Aorta (tissue), 5 donors: ENCODE results near the gene SS18L1. TPM values are rescaled to one million over a fixed set of nuclear protein-coding genes. Genes with fewer than 3 reads are reported as not detected.

Source experiments
- ATAC-seq: fragments of 200-7000 bp; cut with Tn5 transposase; one replicate; pipeline ENCODE4 v1.9.1; 2022; ENCODE audit warnings: moderate library complexity; ENCODE audit not compliant: low FRiP score
- DNase-seq, 2 donors: peaks; one replicate each; pipeline ENCODE4 v3.0.0-alpha.2; 2020
- H3K27ac ChIP-seq, 2 donors: one replicate each; pipeline ENCODE4 v1.5.1; 2013; ENCODE audit warnings: low read length in 2 of 2, mild to moderate bottlenecking in 2 of 2, moderate library complexity in 2 of 2, control low read depth in 1 of 2, inconsistent platforms in 1 of 2, low read depth in 1 of 2
- H3K27me3 ChIP-seq, 2 donors: one replicate each; pipeline ENCODE4 v1.6.1; 2013; ENCODE audit warnings: control low read depth in 1 of 2, low read length in 1 of 2, mild to moderate bottlenecking in 1 of 2, moderate library complexity in 1 of 2; ENCODE audit not compliant: insufficient read depth in 2 of 2, control insufficient read depth in 1 of 2
- H3K36me3 ChIP-seq, 2 donors: one replicate each; pipeline ENCODE4 v1.6.1; 2013; ENCODE audit warnings: control low read depth in 1 of 2, low read length in 1 of 2, mild to moderate bottlenecking in 1 of 2; ENCODE audit not compliant: insufficient read depth in 2 of 2, control insufficient read depth in 1 of 2
- H3K4me1 ChIP-seq, 2 donors: one replicate each; pipeline ENCODE4 v1.6.1; 2013; ENCODE audit warnings: low read length in 2 of 2, control low read depth in 1 of 2, mild to moderate bottlenecking in 1 of 2, moderate library complexity in 1 of 2; ENCODE audit not compliant: insufficient read depth in 2 of 2, control insufficient read depth in 1 of 2
- H3K4me3 ChIP-seq, 2 donors: one replicate each; pipeline ENCODE4 v1.5.1; 2013; ENCODE audit warnings: low read length in 2 of 2, control low read depth in 1 of 2, mild to moderate bottlenecking in 1 of 2
- H3K9me3 ChIP-seq: one replicate; pipeline ENCODE4 v1.6.1; 2013; ENCODE audit warnings: mild to moderate bottlenecking, low read length; ENCODE audit not compliant: control insufficient read depth
- WGBS, 2 donors: extraction: QIAGEN DNeasy Blood & Tissue Kit; methylation state at CpG; one replicate each; pipeline ENCODE4 v1.1.7; 2013; 5-methylcytosine and 5-hydroxymethylcytosine counted together
- intact Hi-C, 2 donors: fragments of 100-400 bp; cut with DNase I; formaldehyde crosslinking; loops; one replicate each; pipeline versions ENCODE4 v1.14.2 to v1.15.0; 2022
- polyA plus RNA-seq, 2 donors: library from polyadenylated mRNA; stranded (reverse); fragments of 200-250 nt; gene quantifications; one replicate each; pipeline ENCODE4 v1.2.3, GENCODE V29; 2013
- total RNA-seq, 2 donors: library from RNA; stranded (reverse); fragmentation: NEBNext Ultra II Directional; extraction: Animal tissue kit (Norgen Biotek cat#: 25700); gene quantifications; one replicate each; pipeline ENCODE4 v1.2.1, GENCODE V29; 2021
- donor health status: healthy with polysubstance abuse.
- donor health status: Bipolar disorder and iron deficiency.
- donor health status: DM: no; HTN: no; CAD: no.
- donor health status: DM: no; HTN: no; CAD: no.
- donor health status: DM: yes; HTN: yes; CAD: no.

SS18L1 gene
- total and polyA plus RNA-seq, 4 donors, result 4.9 to 19.1 (median 11.1) TPM

DNA sequence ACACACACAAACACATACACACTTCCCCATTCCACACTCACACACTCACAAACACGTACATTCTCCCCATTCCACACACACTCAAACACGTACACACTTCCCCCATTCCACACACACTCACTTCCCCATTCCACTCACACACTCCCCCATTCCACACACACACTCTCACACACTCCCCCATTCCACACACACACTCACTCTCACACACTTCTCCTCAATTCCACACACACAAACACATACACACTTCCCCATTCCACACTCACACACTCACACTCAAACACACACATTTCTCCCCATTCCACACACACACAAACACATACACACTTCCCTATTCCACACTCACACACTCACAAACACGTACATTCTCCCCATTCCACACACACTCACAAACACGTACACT is 86.1 kb downstream of the SS18L1 start:
- ATAC-seq (no peak), DNase-seq (no peak)
- Histone ChIP-seq H3K4me3 (no peak overlapping the region), H3K4me1 (no peaks in the 10 kb centered on the region), H3K27me3 (no peaks in the 10 kb centered on the region), H3K27ac (no peak overlapping the region), H3K9me3 (peaks cover 2% of the 10 kb centered on the region), H3K36me3 (no peaks in the 10 kb centered on the region)
- intact Hi-C loops, result no loop called here
- 72 to 83% methylated on average over 4 of the region's 4 CpGs for WGBS, 2 donors

DNA sequence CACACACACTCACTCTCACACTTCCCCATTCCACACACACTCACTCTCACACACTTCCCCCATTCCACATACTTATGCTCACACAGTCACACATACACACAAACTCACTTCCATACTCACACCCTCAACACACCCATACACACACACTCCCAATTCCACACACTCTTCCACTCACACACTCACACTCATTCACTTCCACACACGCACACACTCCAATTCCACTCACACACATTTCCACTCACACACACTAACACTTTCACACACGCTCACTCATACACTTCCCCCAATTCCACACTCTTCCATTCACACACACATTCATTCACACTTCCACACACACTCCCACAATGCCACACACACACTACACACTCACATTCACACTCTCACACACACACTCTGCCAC is 86.7 kb downstream of the SS18L1 start:
- H3K4me1 ChIP-seq, result no peaks in the 10 kb centered on the region
- H3K27ac ChIP-seq, result no peak overlapping the region
- 94 to 100% methylated on average over 2 of the region's 2 CpGs for WGBS, 2 donors
- intact Hi-C loops, result no loop called here
- no peak overlapping the region for H3K4me3 ChIP-seq
- peaks cover 2% of the 10 kb centered on the region for H3K9me3 ChIP-seq
- no peaks in the 10 kb centered on the region for H3K36me3 ChIP-seq
- ATAC-seq (no peak), DNase-seq (no peak)
- no peaks in the 10 kb centered on the region for H3K27me3 ChIP-seq

- Histone ChIP-seq H3K9me3 (peaks cover 2% of the 10 kb centered on the region), H3K36me3 (no peaks in the 10 kb centered on the region), H3K4me1 (no peaks in the 10 kb centered on the region), H3K27me3 (no peaks in the 10 kb centered on the region), H3K4me3 (no peak overlapping the region), H3K27ac (no peak overlapping the region)
- no peak for ATAC-seq
- intact Hi-C loops, result no loop called here
- DNase-seq, result no peak
- WGBS, 2 donors, result 91 to 92% methylated on average over 10 of the region's 10 CpGs
Observed at GRCh38 chr20:62230696-62231095, 87.1 kb downstream of the SS18L1 start.

- peaks cover 2% of the 10 kb centered on the region for H3K9me3 ChIP-seq
- 88 to 93% methylated on average over 6 of the region's 6 CpGs for WGBS, 2 donors
- intact Hi-C loops, result no loop called here
Observed at GRCh38 chr20:62231292-62231691, 87.7 kb downstream of the SS18L1 start.

More at GRCh38 chr20:62231292-62231691, 87.7 kb downstream of the SS18L1 start:
- no peak overlapping the region for H3K4me3 ChIP-seq
- H3K4me1 ChIP-seq, result no peaks in the 10 kb centered on the region
- DNase-seq (no peak), ATAC-seq (no peak)
- H3K36me3 ChIP-seq, result no peaks in the 10 kb centered on the region
- no peaks in the 10 kb centered on the region for H3K27me3 ChIP-seq
- H3K27ac ChIP-seq, result no peak overlapping the region

Other genes starting within 250 kb of the SS18L1 start
- gene TAF4, start 77.9 kb upstream of the SS18L1 start, total RNA-seq, result 10 to 100 TPM; 13.2 to 19.5 TPM
- 1 to 10 TPM; 2.5 to 4.7 TPM for gene TAF4, start 77.9 kb upstream of the SS18L1 start, polyA plus RNA-seq
- 10 to 100 TPM; 25.0 to 29.5 TPM for gene LSM14B, start 21.3 kb upstream of the SS18L1 start, total RNA-seq
- gene LSM14B, start 21.3 kb upstream of the SS18L1 start, polyA plus RNA-seq, result 10 to 100 TPM; 14.5 to 14.8 TPM
- 100 to 1,000 TPM; 136 to 176 TPM for gene PSMA7, start 375 bp upstream of the SS18L1 start, total RNA-seq
- 100 to 1,000 TPM; 235 to 259 TPM for gene PSMA7, start 375 bp upstream of the SS18L1 start, polyA plus RNA-seq
- 10 to 100 TPM; 24.6 to 33.3 TPM for gene MTG2, start 39.3 kb downstream of the SS18L1 start, total RNA-seq
- gene MTG2, start 39.3 kb downstream of the SS18L1 start, polyA plus RNA-seq, result 10 to 100 TPM in 1 of 2 donors, 1 to 10 TPM in 1; 5.3 to 55.3 TPM
- gene HRH3, start 76.5 kb downstream of the SS18L1 start, total RNA-seq, result not detected
- not detected for gene HRH3, start 76.5 kb downstream of the SS18L1 start, polyA plus RNA-seq
- 10 to 100 TPM; 58.0 to 71.3 TPM for gene OSBPL2, start 94.8 kb downstream of the SS18L1 start, total RNA-seq
- gene OSBPL2, start 94.8 kb downstream of the SS18L1 start, polyA plus RNA-seq, result 10 to 100 TPM; 16.2 to 27.8 TPM
- 10 to 100 TPM; 56.1 to 61.8 TPM for gene ADRM1, start 159.2 kb downstream of the SS18L1 start, total RNA-seq
- gene ADRM1, start 159.2 kb downstream of the SS18L1 start, polyA plus RNA-seq, result 10 to 100 TPM; 41.4 to 80.9 TPM
- 100 to 1,000 TPM; 361 to 395 TPM for gene LAMA5, start 223.5 kb downstream of the SS18L1 start, total RNA-seq
- gene LAMA5, start 223.5 kb downstream of the SS18L1 start, polyA plus RNA-seq, result 100 to 1,000 TPM in 1 of 2 donors, 10 to 100 TPM in 1; 52.2 to 345 TPM
- gene RPS21, start 243.3 kb downstream of the SS18L1 start, total RNA-seq, result 1,000 to 10,000 TPM in 1 of 2 donors, 100 to 1,000 TPM in 1; 965 to 1,002 TPM
- gene RPS21, start 243.3 kb downstream of the SS18L1 start, polyA plus RNA-seq, result 1,000 to 10,000 TPM; 4,520 to 6,824 TPM